AG04449 (cell line): ENCODE results near the gene PRRX2.
A peak's percentile ranks its signal among the peaks of the same experiment; 100 is the strongest.

Source experiments
- CTCF ChIA-PET: fragments of 350-600 bp; formaldehyde crosslinking; extraction: SDS; loops from one replicate; lab custom pipeline; 2021; ENCODE audit warnings: antibody characterized with exemption; lab: Yijun Ruan, JAX
- POLR2A ChIA-PET: fragments of 400-600, 350-600 bp; formaldehyde crosslinking; extraction: SDS; loops from one replicate; lab custom pipeline; 2020; ENCODE audit warnings: antibody characterized with exemption, inconsistent platforms; lab: Yijun Ruan, JAX
- DNase-seq: peaks from one replicate; pipeline ENCODE4 v3.0.0-alpha.2; 2010; ENCODE audit warnings: low read depth, low spot score
- H3K4me3 ChIP-seq: 2 replicates; pipeline ENCODE4 v1.5.1; 2011; ENCODE audit warnings: low read depth, mild to moderate bottlenecking, control low read depth, low read length
- TF ChIP-seq, protein P1 (sequence below): IDR thresholded peaks from one replicate; pipeline ENCODE4 v1.5.1; 2011; ENCODE audit warnings: mild to moderate bottlenecking, moderate library complexity, low read length, control low read depth, inconsistent platforms; ENCODE audit not compliant: insufficient read depth; ENCODE audit errors: missing control alignments

PRRX2 gene

DNA sequence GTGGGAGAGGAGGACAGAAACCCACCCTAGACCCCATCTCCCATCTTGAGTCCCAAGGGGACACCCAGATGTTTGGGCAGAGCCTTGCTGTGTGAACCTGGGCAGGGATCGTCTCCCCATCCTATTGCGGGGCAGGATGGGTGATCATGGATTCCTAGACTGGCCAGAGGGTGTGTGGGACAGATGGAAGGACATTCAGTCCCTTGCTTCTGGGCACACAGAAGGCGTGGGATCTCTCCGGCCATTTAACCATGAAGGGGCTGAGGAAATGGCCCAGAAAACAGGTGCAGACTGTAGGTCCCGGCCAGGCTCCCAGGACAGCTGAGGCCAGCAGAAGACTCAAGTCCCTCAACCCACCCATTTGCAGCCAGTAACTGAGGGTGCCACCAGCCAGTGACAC, 57.5 kb downstream of the PRRX2 start:
- CTCF ChIA-PET: interaction anchor here (0.8 to 12.5 kb wide), 6 partner anchors 9 to 68 kb away, joined by 3 to 238 read pairs (median 12); no protein-coding TSS in a partner anchor
- POLR2A ChIA-PET: no interaction called here
- no peak overlapping the region for H3K4me3 ChIP-seq
- TF ChIP-seq, protein P1, sequence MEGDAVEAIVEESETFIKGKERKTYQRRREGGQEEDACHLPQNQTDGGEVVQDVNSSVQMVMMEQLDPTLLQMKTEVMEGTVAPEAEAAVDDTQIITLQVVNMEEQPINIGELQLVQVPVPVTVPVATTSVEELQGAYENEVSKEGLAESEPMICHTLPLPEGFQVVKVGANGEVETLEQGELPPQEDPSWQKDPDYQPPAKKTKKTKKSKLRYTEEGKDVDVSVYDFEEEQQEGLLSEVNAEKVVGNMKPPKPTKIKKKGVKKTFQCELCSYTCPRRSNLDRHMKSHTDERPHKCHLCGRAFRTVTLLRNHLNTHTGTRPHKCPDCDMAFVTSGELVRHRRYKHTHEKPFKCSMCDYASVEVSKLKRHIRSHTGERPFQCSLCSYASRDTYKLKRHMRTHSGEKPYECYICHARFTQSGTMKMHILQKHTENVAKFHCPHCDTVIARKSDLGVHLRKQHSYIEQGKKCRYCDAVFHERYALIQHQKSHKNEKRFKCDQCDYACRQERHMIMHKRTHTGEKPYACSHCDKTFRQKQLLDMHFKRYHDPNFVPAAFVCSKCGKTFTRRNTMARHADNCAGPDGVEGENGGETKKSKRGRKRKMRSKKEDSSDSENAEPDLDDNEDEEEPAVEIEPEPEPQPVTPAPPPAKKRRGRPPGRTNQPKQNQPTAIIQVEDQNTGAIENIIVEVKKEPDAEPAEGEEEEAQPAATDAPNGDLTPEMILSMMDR: no peak
- no peak for DNase-seq

DNA sequence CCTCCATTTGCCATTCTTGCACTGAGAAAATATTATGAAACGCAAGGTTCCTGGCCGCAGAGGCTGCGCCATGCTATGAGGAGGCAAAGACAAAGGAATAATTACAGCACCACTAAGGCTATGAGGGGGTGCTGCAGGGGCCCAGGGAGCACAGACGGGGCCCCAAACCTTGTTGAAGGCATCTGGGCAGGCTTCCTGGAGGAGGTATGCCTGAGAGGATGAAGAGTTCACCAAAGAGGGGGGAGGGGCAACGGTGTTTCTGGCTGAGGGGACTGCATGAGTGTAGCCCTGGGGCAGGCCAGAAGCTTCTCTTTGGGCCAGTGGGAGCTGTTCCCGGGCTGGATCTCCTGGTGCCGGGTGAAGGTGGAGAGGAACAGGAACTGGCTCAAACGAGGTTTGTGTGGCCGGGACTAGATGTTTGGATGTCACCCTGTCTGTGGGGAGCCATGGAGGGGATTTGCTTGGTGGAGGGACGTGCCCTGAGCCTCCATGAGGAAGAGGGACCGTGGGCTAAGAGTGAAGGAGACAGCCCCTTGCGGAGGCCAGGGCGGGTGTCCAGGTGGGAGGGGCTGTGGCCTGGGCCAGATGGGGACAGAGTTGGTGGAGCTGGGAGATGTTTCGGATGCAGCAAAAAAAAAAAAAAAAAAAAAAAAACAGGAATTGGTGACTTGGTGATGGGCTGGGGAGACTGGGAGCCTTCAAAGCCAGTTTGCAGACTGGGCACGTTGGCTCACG, 59.2 kb downstream of the PRRX2 start:
- POLR2A ChIA-PET: no interaction called here
- CTCF ChIA-PET: interaction anchor here (3.0 to 12.5 kb wide), 7 partner anchors 9 to 83 kb away, joined by 12 to 238 read pairs (median 48); partner anchors contain the start of genes ASB6 and PTGES
- TF ChIP-seq, protein P1: no peak
- no peak for DNase-seq
- no peak overlapping the region for H3K4me3 ChIP-seq

DNA sequence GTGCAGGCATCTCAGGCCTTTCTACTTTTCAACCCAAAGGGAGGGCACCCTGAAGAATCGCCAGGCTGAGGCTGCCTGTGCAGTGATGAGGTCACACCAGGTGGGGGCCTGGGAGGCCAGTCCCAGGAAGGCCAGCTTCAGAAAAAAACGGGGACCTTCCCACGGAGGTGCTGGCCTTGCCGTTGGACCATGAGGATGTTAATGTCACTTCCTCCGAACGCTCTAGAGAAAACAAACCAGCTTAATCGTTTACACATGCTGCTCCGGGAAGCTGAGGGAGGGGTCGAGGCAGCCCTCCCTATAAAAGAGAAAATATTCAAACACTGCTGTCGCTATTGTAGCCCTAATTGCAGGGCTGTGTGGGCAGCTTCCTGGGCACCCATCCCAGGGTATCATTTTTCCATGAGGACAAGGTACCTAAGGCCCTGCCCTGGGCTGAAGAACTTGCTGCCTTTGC, 60.4 kb downstream of the PRRX2 start:
- ChIA-PET CTCF (interaction anchor here (0.6 to 12.5 kb wide), 28 partner anchors 10 to 594 kb away, joined by 3 to 238 read pairs (median 6); partner anchors contain the start of genes ASB6 and PTGES), POLR2A (no interaction called here)
- no peak overlapping the region for H3K4me3 ChIP-seq
- TF ChIP-seq, protein P1: no peak
- DNase-seq: no peak

DNA sequence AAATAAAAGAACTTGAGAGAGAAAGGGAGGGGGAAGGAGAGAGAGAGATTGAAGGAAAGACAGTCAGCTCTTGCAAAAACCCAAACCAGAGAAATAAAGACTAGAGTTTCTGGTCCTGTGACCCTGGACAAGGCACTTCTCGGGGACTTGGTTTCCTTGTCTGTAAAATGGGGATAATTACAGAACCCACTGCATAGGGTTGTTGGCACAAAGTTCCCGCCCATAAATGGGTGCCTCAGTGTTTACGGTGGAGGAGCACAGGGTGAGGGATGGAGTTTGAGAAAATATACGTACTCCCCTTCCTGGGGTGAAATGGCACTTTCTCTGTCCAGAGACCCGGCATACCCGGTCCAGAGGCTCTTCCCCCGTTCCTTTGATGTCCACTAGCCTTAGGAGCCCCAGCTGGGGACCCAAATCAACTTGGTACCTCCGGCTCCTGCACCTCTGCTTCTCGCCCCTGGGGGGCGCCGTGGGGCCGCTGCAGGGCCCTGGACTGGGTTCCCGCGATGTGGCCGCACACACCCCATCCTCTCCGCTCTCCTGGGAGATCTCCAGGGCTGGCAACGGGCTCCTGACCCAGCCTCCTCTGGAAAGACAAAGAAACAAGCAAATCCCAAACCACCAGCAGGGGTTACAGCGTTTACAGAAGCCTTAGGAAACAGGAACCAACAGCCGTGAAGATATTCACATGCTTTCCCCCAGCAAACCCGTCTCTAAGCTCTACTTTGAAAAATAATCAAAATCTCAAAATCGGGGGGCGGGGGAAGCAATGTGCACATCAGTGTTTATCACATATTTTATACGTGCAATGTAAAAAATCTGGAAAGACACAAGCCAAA, 61.1 kb downstream of the PRRX2 start:
- no peak overlapping the region for H3K4me3 ChIP-seq
- TF ChIP-seq, protein P1: peak; percentile 90
- POLR2A ChIA-PET: interaction anchor here (0.6 kb wide), 1 partner anchor 60 kb away, joined by 3 read pairs; no protein-coding TSS in a partner anchor
- CTCF ChIA-PET: interaction anchor here (0.6 to 12.5 kb wide), 43 partner anchors 8 to 595 kb away, joined by 3 to 238 read pairs (median 5); partner anchors contain the start of genes ASB6, C9orf78, PTGES and TOR1B
- DNase-seq: peak; percentile 12

DNA sequence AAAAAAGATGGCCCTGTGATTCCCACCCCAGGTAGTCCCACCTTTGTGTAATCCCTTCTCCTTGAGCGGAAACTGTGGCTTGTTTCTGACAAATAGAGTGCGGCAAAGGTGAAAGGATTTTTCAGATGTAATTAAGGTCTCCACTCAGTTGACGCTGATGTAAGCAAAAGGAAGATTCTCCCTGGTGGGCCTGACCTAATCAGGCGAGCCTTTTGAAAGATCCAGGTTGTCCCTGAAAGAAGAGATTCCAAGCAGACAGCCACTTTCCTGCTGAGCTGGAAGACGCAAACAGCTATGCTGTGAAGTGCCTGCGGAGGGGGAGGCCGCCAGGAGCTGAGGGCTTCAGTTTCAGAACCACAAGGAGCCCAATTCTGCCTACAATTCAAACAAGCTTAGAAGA, 63.3 kb downstream of the PRRX2 start:
- ChIA-PET POLR2A (no interaction called here), CTCF (interaction anchor here (0.8 to 12.5 kb wide), 9 partner anchors 11 to 87 kb away, joined by 3 to 238 read pairs (median 5); partner anchors contain the start of gene ASB6)
- TF ChIP-seq, protein P1: no peak
- no peak overlapping the region for H3K4me3 ChIP-seq
- no peak for DNase-seq
